Measurements from ENCODE around the gene SNAPC5. TPM values are rescaled to one million over a fixed set of nuclear protein-coding genes. Genes with fewer than 3 reads are reported as not detected.
A peak's percentile ranks its signal among the peaks of the same experiment; 100 is the strongest.
"Not testable (repeated sequence)": the region's sequence is repeated elsewhere in the genome, so short reads cannot be mapped to it uniquely, and the experiment has no call there.

The SNAPC5 gene
- total RNA-seq, 1 donor from 2014 or later = 12.7 TPM

DNA sequence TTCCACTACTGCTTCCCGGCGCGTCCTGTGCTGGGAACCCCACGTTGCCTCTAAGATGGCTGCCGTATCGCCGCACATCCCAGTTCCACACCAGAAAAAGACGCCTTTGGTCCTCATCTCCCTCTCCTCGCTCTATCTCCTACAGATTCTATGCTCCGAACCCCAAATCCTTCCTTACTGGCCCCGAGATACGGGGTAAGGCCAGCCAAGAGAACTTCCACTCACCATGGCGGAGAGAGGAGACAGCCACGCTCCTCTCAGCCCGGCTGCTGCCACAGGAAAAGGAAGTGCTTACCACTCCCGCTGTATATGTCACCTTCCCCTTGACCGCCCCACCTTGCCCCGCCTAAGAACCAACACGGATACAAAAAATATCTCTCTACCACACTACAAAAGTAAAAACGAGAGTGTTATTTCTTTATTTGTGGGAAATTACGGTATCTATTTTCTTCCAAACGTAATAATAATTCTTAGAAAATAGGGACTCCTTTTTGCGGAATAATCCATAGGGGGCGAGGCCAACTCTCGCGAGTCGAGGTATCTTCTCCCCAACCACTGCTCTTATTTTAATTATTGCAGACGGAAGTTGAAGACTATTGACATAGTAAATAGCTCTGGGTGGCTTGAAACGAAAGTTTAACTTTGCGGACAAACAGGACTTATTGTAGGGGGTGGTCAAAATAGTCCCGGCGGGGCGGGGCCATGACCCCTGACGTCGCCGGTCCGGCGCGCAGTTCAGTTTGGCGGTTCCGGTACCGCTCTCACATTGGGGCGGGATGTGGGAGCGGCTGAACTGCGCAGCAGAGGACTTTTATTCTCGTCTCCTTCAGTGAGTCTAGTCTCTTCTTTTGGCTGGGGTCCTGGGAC is 7.2 kb upstream of the SNAPC5 start, which contains the start of the genes RPL4 and ZWILCH:
RPL4 (minus strand) TSS at position 293 of the 867 bp plus-strand sequence; CDS start at position 228, 65 bp downstream.
ZWILCH (plus strand) TSS at position 764 of the 867 bp plus-strand sequence; CDS start at position 777, 13 bp downstream.
- FAIRE-seq (peak; percentile 9), DNase-seq (ENCODE audit: low read depth) (peak; percentile 85)
- Histone ChIP-seq H3K4me2 (ENCODE audit: low read length) (peak within 1 kb of the TSS; percentile 95), H3K9ac (ENCODE audit: low read length) (peak within 1 kb of the TSS; percentile 95), H4K20me1 (ENCODE audit: insufficient read depth, low read length) (peaks cover 46% of the 10 kb centered on the region), H3K27ac (ENCODE audit: low read depth, low read length) (peak within 1 kb of the TSS; percentile 89), H3K36me3 (ENCODE audit: insufficient read depth, low read length) (peaks cover 37% of the 10 kb centered on the region), H3K4me3 (ENCODE audit: insufficient read depth, low read depth, low read length) (peak within 1 kb of the TSS; percentile 97), H3K27me3 (ENCODE audit: insufficient read depth, low read length) (no peaks in the 10 kb centered on the region), H3K9me3 (ENCODE audit: insufficient read depth, low read depth, low read length) (no peaks in the 10 kb centered on the region), H3K79me2 (ENCODE audit: insufficient read depth, low read length) (peaks cover 86% of the 10 kb centered on the region), H2AFZ (ENCODE audit: low read depth, low read length) (peak within 1 kb of the TSS; percentile 64), H3K4me1 (ENCODE audit: insufficient read depth, low read length) (peaks cover 18% of the 10 kb centered on the region)
- Mint-ChIP-seq H3K9me3 (ENCODE audit: unreplicated experiment) (no peaks in the 10 kb centered on the region), H3K27ac (ENCODE audit: unreplicated experiment) (peak within 1 kb of the TSS; percentile 100), H3K36me3 (ENCODE audit: low read depth, unreplicated experiment) (peaks cover 13% of the 10 kb centered on the region), H3K4me3 (ENCODE audit: unreplicated experiment) (peak within 1 kb of the TSS; percentile 97), H3K27me3 (ENCODE audit: low read depth, unreplicated experiment) (no peaks in the 10 kb centered on the region), H3K4me1 (ENCODE audit: low read depth, unreplicated experiment) (peaks cover 23% of the 10 kb centered on the region)
- TF ChIP-seq EZH2 (IDR thresholded peaks at IDR 0.05; ENCODE audit: insufficient read depth, low read length) = no peak
- TF ChIP-seq, protein P1, sequence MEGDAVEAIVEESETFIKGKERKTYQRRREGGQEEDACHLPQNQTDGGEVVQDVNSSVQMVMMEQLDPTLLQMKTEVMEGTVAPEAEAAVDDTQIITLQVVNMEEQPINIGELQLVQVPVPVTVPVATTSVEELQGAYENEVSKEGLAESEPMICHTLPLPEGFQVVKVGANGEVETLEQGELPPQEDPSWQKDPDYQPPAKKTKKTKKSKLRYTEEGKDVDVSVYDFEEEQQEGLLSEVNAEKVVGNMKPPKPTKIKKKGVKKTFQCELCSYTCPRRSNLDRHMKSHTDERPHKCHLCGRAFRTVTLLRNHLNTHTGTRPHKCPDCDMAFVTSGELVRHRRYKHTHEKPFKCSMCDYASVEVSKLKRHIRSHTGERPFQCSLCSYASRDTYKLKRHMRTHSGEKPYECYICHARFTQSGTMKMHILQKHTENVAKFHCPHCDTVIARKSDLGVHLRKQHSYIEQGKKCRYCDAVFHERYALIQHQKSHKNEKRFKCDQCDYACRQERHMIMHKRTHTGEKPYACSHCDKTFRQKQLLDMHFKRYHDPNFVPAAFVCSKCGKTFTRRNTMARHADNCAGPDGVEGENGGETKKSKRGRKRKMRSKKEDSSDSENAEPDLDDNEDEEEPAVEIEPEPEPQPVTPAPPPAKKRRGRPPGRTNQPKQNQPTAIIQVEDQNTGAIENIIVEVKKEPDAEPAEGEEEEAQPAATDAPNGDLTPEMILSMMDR (IDR thresholded peaks at IDR 0.05; ENCODE audit: insufficient read depth, low read depth, low read length) = no peak

DNA sequence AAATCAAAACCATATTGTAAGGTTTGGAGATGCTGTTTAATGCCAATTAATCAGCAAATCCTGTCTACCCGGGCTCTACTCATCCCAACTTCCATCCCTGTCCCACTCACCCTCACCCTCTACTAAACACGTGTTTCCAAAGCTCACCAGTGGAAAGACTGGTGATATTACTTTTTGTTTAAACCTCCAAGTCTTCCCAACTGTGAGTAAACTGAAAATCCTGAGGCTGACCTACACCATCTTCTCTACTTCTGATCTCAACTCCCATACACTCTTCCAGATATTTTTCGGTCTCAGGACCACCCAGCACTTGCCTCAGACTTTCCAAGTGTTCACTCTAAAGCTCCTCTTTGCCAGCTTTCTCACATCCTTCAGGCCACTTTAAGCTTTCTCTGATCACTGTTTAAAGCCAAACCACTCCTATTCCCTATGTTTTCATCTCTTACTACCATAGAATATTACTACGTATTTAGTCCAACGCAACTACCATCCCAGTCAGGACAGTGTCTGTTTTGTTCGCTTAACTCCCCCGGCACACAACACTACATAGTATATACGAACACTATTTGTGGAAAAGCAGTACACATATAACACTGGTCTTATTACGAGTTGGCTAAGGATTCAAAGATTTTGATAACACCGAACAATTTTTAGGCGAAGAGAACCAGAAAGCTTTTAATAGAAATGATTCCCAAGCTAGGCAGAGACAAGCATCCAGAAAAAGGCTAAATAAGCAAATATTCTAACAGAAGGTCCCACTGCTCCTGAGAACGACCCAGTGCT is 6.4 kb upstream of the SNAPC5 start:
- peaks cover 25% of the 10 kb centered on the region for H3K4me1 Mint-ChIP-seq (ENCODE audit: low read depth, unreplicated experiment)
- H3K27me3 ChIP-seq (ENCODE audit: insufficient read depth, low read length) = no peaks in the 10 kb centered on the region
- FAIRE-seq = no peak

DNA sequence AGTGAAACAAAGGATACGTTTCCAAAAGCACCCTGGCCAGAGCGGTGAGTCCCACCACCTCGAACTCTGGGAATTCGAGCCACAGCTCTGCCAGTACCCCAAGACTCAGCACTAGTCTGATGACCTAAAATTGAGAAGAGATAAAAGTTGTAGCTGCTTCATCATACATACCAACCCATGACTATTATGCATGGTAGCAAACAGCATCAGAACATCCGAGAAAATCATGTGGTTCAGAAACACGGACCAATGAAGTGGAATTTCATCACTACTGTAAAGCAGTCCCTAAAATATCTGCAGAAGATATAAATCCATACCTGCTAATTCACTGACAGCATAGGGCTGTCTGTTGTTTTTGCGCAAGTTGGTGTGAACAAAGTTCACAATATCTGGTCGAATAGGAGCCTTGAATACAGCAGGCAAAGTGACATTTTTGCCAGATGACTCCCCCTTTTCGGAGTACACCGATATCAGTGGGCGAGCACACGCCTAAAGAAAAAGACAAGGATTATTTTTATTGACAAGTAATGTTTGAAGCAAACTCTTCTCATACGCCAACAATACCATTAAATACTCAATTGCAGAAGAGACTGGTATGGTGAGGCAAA is 5.6 kb upstream of the SNAPC5 start:
- peak overlapping the region; percentile 95 for H3K9ac ChIP-seq (ENCODE audit: low read length)
- not testable (repeated sequence) for H3K9me3 ChIP-seq (ENCODE audit: insufficient read depth, low read depth, low read length); H2AFZ ChIP-seq (ENCODE audit: low read depth, low read length); H3K27me3 ChIP-seq (ENCODE audit: insufficient read depth, low read length); H3K27me3 Mint-ChIP-seq (ENCODE audit: low read depth, unreplicated experiment); FAIRE-seq; H3K9me3 Mint-ChIP-seq (ENCODE audit: unreplicated experiment)
- peak overlapping the region; percentile 97 for H3K4me3 Mint-ChIP-seq (ENCODE audit: unreplicated experiment)
- peaks cover 62% of the 10 kb centered on the region for H4K20me1 ChIP-seq (ENCODE audit: insufficient read depth, low read length)
- H3K79me2 ChIP-seq (ENCODE audit: insufficient read depth, low read length) = peaks cover 80% of the 10 kb centered on the region
- H3K27ac ChIP-seq (ENCODE audit: low read depth, low read length) = peak overlapping the region; percentile 89
- peak overlapping the region; percentile 97 for H3K4me3 ChIP-seq (ENCODE audit: insufficient read depth, low read depth, low read length)
- peak overlapping the region; percentile 95 for H3K4me2 ChIP-seq (ENCODE audit: low read length)
- H3K36me3 ChIP-seq (ENCODE audit: insufficient read depth, low read length) = peaks cover 50% of the 10 kb centered on the region
- peak overlapping the region; percentile 90 for H3K27ac Mint-ChIP-seq (ENCODE audit: unreplicated experiment)
- DNase-seq (ENCODE audit: low read depth) = peak; percentile 33
- H3K4me1 Mint-ChIP-seq (ENCODE audit: low read depth, unreplicated experiment) = peaks cover 26% of the 10 kb centered on the region
- peaks cover 18% of the 10 kb centered on the region for H3K4me1 ChIP-seq (ENCODE audit: insufficient read depth, low read length)
- H3K36me3 Mint-ChIP-seq (ENCODE audit: low read depth, unreplicated experiment) = peaks cover 17% of the 10 kb centered on the region

More for the DNA sequence above, 6.4 kb upstream of the SNAPC5 start:
- H4K20me1 ChIP-seq (ENCODE audit: insufficient read depth, low read length) = peaks cover 54% of the 10 kb centered on the region
- Mint-ChIP-seq H3K9me3 (ENCODE audit: unreplicated experiment) (no peaks in the 10 kb centered on the region), H3K27ac (ENCODE audit: unreplicated experiment) (peak overlapping the region; percentile 100), H3K27me3 (ENCODE audit: low read depth, unreplicated experiment) (no peaks in the 10 kb centered on the region), H3K4me3 (ENCODE audit: unreplicated experiment) (peak overlapping the region; percentile 97), H3K36me3 (ENCODE audit: low read depth, unreplicated experiment) (peaks cover 17% of the 10 kb centered on the region)
- TF ChIP-seq, protein P1 (IDR thresholded peaks at IDR 0.05; ENCODE audit: insufficient read depth, low read depth, low read length) = no peak
- TF ChIP-seq EZH2 (IDR thresholded peaks at IDR 0.05; ENCODE audit: insufficient read depth, low read length) = no peak
- peaks cover 86% of the 10 kb centered on the region for H3K79me2 ChIP-seq (ENCODE audit: insufficient read depth, low read length)
- peak overlapping the region; percentile 64 for H2AFZ ChIP-seq (ENCODE audit: low read depth, low read length)
- peaks cover 43% of the 10 kb centered on the region for H3K36me3 ChIP-seq (ENCODE audit: insufficient read depth, low read length)
- H3K4me1 ChIP-seq (ENCODE audit: insufficient read depth, low read length) = peaks cover 18% of the 10 kb centered on the region
- H3K9ac ChIP-seq (ENCODE audit: low read length) = peak overlapping the region; percentile 95
- peak overlapping the region; percentile 97 for H3K4me3 ChIP-seq (ENCODE audit: insufficient read depth, low read depth, low read length)
- peak overlapping the region; percentile 95 for H3K4me2 ChIP-seq (ENCODE audit: low read length)
- no peak for DNase-seq (ENCODE audit: low read depth)
- peak overlapping the region; percentile 89 for H3K27ac ChIP-seq (ENCODE audit: low read depth, low read length)
- H3K9me3 ChIP-seq (ENCODE audit: insufficient read depth, low read depth, low read length) = no peaks in the 10 kb centered on the region
